ENCODE data around the gene MTG2.

Gene MTG2

GRCh38 chr20:62163485-62163865, 19.4 kb upstream of the MTG2 start:
- DNase-seq (ENCODE audit: low read depth in 2 of 2), result no peak

- no peak for DNase-seq (ENCODE audit: low read depth in 2 of 2)
Measured at GRCh38 chr20:62163986-62164762, 18.7 kb upstream of the MTG2 start.

- DNase-seq (ENCODE audit: low read depth in 2 of 2), result no peak
Measured at GRCh38 chr20:62164879-62165761, 17.7 kb upstream of the MTG2 start.

GRCh38 chr20:62165762-62166399, 16.9 kb upstream of the MTG2 start:
- no peak for DNase-seq (ENCODE audit: low read depth in 2 of 2)

GRCh38 chr20:62167474-62167873, 15.4 kb upstream of the MTG2 start:
- DNase-seq (ENCODE audit: low read depth in 2 of 2), result no peak

GRCh38 chr20:62168061-62168460, 14.8 kb upstream of the MTG2 start:
- DNase-seq (ENCODE audit: low read depth in 2 of 2), result no peak

GRCh38 chr20:62168890-62169435, 13.9 kb upstream of the MTG2 start:
- DNase-seq (ENCODE audit: low read depth in 2 of 2), result no peak

GRCh38 chr20:62170536-62170935, 12.3 kb upstream of the MTG2 start:
- no peak for DNase-seq (ENCODE audit: low read depth in 2 of 2)

- no peak for DNase-seq (ENCODE audit: low read depth in 2 of 2)
Measured at GRCh38 chr20:62171245-62171644, 11.6 kb upstream of the MTG2 start.

- no peak for DNase-seq (ENCODE audit: low read depth in 2 of 2)
Measured at GRCh38 chr20:62172666-62173065, 10.2 kb upstream of the MTG2 start.

- no peak for DNase-seq (ENCODE audit: low read depth in 2 of 2)
Measured at GRCh38 chr20:62174021-62174804, 8.6 kb upstream of the MTG2 start.

- no peak for DNase-seq (ENCODE audit: low read depth in 2 of 2)
Measured at GRCh38 chr20:62174870-62175624, 7.8 kb upstream of the MTG2 start.

GRCh38 chr20:62175711-62176110, 7.1 kb upstream of the MTG2 start:
- DNase-seq (ENCODE audit: low read depth in 2 of 2), result no peak

- no peak for DNase-seq (ENCODE audit: low read depth in 2 of 2)
Measured at GRCh38 chr20:62176866-62177265, 6.0 kb upstream of the MTG2 start.

GRCh38 chr20:62177307-62177706, 5.5 kb upstream of the MTG2 start:
- no peak for DNase-seq (ENCODE audit: low read depth in 2 of 2)

- no peak for DNase-seq (ENCODE audit: low read depth in 2 of 2)
Measured at GRCh38 chr20:62178316-62179161, 4.3 kb upstream of the MTG2 start.

- DNase-seq (ENCODE audit: low read depth in 2 of 2), result no peak
Measured at GRCh38 chr20:62179162-62179504, 3.7 kb upstream of the MTG2 start.

- no peak for DNase-seq (ENCODE audit: low read depth in 2 of 2)
Measured at GRCh38 chr20:62181808-62182207, 1.0 kb upstream of the MTG2 start.

- DNase-seq (ENCODE audit: low read depth in 2 of 2), result no peak
Measured at GRCh38 chr20:62183426-62184142, 756 bp downstream of the MTG2 start.

Measured in stimulated activated CD4-positive, alpha-beta T cell treated with anti-CD3 and anti-CD28 coated beads, Interleukin-15, amount 100 ng/mL, for 48 hours (primary cell).